HFFc6 (cell line): ENCODE data around the gene CAMK1G. TPM values are rescaled to one million over a fixed set of nuclear protein-coding genes. Genes with fewer than 3 reads are reported as not detected.

Source experiments
- DNase-seq: peaks from one replicate; pipeline ENCODE4 v3.0.0-alpha.2; 2018
- H3K27ac Mint-ChIP-seq: 2 replicates; pipeline ENCODE4 v1.8.0; 2020; ENCODE audit warnings: mild to moderate bottlenecking, mixed read lengths
- H3K27me3 Mint-ChIP-seq: 2 replicates; pipeline ENCODE4 v1.8.0; 2021; ENCODE audit warnings: mild to moderate bottlenecking, moderate library complexity, mixed read lengths; ENCODE audit not compliant: insufficient read depth
- H3K36me3 Mint-ChIP-seq: 2 replicates; pipeline ENCODE4 v1.8.0; 2021; ENCODE audit warnings: low read depth, mixed read lengths
- H3K4me1 Mint-ChIP-seq: 2 replicates; pipeline ENCODE4 v1.8.0; 2020; ENCODE audit warnings: low read depth, mixed read lengths
- H3K4me3 Mint-ChIP-seq: 2 replicates; pipeline ENCODE4 v1.8.0; 2020; ENCODE audit warnings: mild to moderate bottlenecking, moderate library complexity, mixed read lengths
- H3K9me3 Mint-ChIP-seq: 2 replicates; pipeline ENCODE4 v1.8.0; 2020; ENCODE audit warnings: mild to moderate bottlenecking, mixed read lengths
- total RNA-seq, 6 experiments: library from RNA; stranded (reverse); fragmentation: NEBNext Ultra II Directional; extraction: Animal tissue kit (Norgen Biotek cat#: 25700); gene quantifications; 2 replicates in 1 of 6; 3 replicates in 5 of 6; pipeline ENCODE4 v1.2.3, GENCODE V29; 2021
- TF ChIP-seq, protein P1 (sequence below): fragments of 200-600 bp; sonication (generic); IDR thresholded peaks from 2 replicates; pipeline ENCODE4 v1.5.0; 2021; ENCODE audit warnings: antibody characterized with exemption, mild to moderate bottlenecking

The CAMK1G gene
- total RNA-seq, 6 experiments from 2014 or later = 4.9 to 8.0 (median 5.9) TPM

DNA sequence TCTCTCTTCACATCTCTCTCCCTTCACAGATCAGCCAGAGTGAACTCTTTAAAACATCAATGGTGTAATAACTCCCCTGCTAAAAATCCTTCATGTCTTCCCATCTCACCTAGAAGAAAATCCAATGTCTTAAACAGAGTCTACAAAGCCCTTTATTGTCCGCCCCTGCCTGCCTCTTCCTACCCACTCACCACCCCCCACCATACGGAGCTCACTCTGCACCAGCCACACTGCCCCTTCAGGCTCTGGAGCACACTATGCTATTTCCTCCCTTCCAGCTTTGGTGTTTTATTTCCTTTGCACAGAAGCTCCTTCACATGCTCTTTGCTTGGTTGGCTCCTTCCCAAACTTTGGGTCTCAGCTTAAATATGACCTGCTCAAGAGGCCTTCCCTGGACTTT, 10.2 kb downstream of the CAMK1G start:
- Mint-ChIP-seq H3K9me3 (no peaks in the 10 kb centered on the region), H3K27ac (no peak overlapping the region), H3K27me3 (no peaks in the 10 kb centered on the region; the same call in 1 of the 2 replicates), H3K4me1 (peaks cover 15% of the 10 kb centered on the region), H3K4me3 (no peak overlapping the region), H3K36me3 (no peaks in the 10 kb centered on the region)
- TF ChIP-seq, protein P1, sequence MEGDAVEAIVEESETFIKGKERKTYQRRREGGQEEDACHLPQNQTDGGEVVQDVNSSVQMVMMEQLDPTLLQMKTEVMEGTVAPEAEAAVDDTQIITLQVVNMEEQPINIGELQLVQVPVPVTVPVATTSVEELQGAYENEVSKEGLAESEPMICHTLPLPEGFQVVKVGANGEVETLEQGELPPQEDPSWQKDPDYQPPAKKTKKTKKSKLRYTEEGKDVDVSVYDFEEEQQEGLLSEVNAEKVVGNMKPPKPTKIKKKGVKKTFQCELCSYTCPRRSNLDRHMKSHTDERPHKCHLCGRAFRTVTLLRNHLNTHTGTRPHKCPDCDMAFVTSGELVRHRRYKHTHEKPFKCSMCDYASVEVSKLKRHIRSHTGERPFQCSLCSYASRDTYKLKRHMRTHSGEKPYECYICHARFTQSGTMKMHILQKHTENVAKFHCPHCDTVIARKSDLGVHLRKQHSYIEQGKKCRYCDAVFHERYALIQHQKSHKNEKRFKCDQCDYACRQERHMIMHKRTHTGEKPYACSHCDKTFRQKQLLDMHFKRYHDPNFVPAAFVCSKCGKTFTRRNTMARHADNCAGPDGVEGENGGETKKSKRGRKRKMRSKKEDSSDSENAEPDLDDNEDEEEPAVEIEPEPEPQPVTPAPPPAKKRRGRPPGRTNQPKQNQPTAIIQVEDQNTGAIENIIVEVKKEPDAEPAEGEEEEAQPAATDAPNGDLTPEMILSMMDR = no peak
- no peak for DNase-seq

DNA sequence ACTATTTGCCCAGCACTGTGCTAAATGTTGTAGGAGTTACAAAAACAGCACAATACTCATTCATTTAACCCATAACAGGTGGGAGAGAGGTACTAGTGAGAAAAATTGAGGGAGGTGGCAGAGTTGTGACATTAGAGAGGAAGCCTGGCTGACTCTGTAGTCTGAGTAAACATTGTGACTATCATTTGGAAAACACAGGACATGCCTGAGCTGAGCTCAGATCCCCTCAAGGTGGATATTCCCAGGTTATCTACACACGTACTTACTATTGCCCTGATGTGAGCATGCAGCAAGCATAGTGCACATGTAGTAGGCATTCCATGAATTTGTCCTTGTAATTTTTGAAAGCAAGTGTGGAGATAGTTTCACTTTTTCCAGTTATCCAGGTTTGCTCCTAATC, 10.9 kb downstream of the CAMK1G start:
- Mint-ChIP-seq H3K9me3 (no peaks in the 10 kb centered on the region), H3K27ac (no peak overlapping the region), H3K27me3 (no peaks in the 10 kb centered on the region; the same call in 1 of the 2 replicates), H3K4me3 (no peak overlapping the region), H3K4me1 (peaks cover 15% of the 10 kb centered on the region), H3K36me3 (no peaks in the 10 kb centered on the region)
- DNase-seq = no peak
- TF ChIP-seq, protein P1 = no peak

DNA sequence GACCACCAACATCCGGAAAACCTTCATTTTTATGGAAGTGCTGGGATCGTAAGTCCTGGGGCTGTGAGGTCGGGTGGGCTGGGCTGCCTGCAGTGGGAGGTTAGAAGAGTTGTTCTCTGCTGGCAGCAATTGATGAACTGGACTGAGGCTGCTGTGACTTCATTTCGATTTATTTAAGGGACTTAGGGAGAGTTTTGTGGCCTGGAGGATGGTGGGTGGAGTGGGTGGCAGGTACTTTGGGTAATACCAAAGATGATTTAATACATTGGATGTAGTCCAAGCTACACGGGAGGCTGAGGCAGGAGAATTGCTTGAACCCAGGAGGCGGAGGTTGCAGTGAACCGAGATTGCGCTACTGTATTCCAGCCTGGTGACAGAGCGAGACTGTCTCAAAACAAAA, 11.5 kb downstream of the CAMK1G start:
- TF ChIP-seq, protein P1 = no peak
- H3K9me3 Mint-ChIP-seq = no peaks in the 10 kb centered on the region
- peaks cover 21% of the 10 kb centered on the region for H3K4me1 Mint-ChIP-seq
- DNase-seq = no peak
- no peak overlapping the region for H3K27ac Mint-ChIP-seq
- H3K36me3 Mint-ChIP-seq = no peaks in the 10 kb centered on the region
- H3K4me3 Mint-ChIP-seq = no peak overlapping the region
- no peaks in the 10 kb centered on the region; the same call in 1 of the 2 replicates for H3K27me3 Mint-ChIP-seq

DNA sequence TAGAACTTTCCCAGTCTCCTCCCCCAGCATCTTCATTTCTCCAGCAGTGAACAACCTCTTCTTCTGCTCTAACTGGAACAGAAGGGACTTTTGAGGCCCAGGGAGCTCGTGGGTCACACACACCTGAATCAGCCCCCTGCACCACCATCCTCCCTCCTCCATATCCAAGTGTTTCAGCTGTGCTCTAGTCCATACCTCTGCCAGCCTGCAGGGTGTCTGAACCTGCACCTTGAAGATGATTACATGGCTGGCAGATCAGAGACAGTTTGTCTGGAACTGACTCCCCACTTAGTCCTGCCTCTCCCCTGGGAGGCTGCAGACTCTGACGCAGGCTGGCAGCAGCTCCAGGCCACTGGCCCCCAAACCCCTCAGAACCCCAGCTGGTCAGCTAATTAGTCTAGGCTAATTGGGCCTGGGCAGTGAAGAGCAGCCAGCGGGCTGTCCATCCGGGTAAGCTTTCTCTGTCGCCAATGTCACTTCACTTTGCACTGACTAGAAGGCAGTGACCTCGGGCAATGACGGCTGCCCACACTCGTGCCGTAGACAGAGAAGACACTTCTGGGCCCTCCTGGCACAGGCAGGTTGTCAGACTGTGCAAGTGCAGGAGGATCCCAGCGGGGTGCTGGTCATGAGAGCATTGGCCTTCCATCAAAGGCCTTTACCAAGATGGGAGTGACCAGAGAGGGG, 12.2 kb downstream of the CAMK1G start:
- Mint-ChIP-seq H3K36me3 (no peaks in the 10 kb centered on the region), H3K27ac (no peak overlapping the region), H3K4me3 (no peak overlapping the region), H3K27me3 (no peaks in the 10 kb centered on the region; the same call in 1 of the 2 replicates), H3K9me3 (no peaks in the 10 kb centered on the region), H3K4me1 (peaks cover 28% of the 10 kb centered on the region)
- TF ChIP-seq, protein P1 = no peak
- DNase-seq = no peak

DNA sequence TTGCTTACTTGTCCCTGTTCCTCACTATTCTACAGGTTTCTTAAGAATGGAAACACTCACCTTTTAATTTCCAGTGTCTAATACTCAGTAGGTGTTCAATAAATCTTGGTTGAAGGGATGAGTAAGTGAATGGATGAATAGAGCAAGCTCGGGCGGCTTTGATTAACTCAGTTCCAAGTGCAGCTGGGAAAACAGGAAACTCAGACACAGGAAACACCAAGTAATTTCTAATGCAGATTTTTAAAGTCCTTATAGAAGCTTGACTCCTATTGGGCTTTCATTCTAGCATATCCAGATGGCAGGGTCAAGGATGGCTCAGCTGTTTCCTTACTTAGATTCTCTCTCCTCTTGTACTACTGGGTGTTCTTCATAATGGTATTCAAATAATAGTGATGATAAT, 14.0 kb downstream of the CAMK1G start:
- no peaks in the 10 kb centered on the region for H3K36me3 Mint-ChIP-seq
- H3K9me3 Mint-ChIP-seq = no peaks in the 10 kb centered on the region
- peaks cover 44% of the 10 kb centered on the region for H3K4me1 Mint-ChIP-seq
- TF ChIP-seq, protein P1 = no peak
- H3K27me3 Mint-ChIP-seq = no peaks in the 10 kb centered on the region; the same call in 1 of the 2 replicates
- H3K27ac Mint-ChIP-seq = no peak overlapping the region
- H3K4me3 Mint-ChIP-seq = no peak overlapping the region
- DNase-seq = no peak
